HG03457 (cell line): ENCODE results near the gene AWAT1.
"Not testable (repeated sequence)": the region's sequence is repeated elsewhere in the genome, so short reads cannot be mapped to it uniquely, and the experiment has no call there.

Experiments
- ATAC-seq: cut with Tn5 transposase; IDR thresholded peaks from one replicate; pipeline ENCODE4 v1.9.1; 2021; ENCODE audit warnings: moderate number of reproducible peaks; ENCODE audit not compliant: unreplicated experiment

AWAT1 gene

DNA sequence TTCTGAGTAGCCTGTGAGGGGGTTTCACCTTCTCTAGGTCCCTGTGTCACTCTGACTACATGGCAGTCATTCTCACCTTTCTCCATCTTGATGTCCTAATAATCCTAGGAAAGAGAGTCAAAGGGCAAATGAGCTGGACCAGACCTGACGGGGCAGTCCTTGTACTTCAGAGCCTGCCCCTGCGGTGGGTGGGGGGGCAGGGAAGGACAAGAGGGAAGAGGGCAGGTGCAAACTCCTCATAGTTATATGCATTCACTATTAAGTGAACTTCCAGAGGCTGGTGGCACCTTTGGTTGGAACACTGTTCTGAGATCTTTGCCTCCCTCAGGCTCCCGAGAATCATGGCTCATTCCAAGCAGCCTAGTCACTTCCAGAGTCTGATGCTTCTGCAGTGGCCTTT lies at the start of gene AWAT1:
AWAT1 (plus strand) TSS at position 301 of the 400 bp plus-strand sequence; CDS start at position 342, 41 bp downstream.
- ATAC-seq: no peak

DNA sequence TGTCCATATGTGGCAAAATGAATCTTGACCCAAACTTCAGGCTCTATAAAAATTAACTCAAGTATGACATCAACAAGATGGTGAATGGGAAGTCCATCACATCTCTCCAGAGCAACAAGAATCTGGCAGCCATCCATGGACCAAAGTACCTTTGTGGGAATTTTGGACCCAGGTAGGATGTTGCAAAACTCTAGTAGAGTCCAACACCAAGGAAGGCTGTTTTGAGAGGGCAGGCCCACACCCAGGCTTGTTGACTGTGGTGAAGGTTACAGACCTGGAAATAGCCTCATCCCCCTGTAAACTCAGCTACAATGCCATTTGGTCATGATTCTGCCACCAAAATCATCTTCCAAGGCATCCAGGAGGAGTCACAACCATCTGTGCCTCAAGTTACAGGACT lies 44.2 kb upstream of the AWAT1 start:
- no peak for ATAC-seq

DNA sequence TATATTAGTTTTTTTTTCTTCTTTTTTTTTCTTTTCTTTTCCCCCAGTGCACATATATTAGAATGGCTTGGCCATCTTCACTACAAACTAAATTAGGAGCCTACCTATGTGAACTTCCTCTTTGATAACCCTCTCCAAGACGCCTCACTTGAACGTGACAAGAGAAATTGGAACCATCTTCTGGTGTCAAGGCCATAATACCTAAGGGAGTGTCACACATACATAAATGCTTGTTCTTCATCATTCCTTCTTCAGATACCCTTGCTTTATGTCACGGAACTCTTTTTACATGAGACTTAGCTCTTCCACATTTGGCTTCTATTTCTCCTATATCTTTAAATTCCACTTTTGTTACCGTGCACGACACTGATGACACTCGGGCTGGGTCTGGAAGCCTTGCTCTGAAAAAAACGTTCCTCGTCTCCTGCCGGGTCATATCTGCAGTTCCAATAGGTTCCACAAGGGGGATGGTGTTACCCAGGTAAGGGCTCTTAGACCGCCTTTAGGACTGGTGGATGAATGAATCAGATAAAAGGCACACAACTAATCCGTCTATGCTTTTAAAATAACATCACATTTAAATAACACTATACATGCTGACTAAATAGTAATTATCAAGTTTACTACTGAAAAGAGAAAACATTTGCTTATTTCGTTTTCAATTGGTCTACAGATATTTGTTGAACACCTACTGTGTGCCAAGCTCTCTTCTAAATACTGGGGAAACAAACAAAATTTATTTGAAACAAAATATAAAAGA lies 37.3 kb upstream of the AWAT1 start:
- peak; percentile 86 for ATAC-seq

DNA sequence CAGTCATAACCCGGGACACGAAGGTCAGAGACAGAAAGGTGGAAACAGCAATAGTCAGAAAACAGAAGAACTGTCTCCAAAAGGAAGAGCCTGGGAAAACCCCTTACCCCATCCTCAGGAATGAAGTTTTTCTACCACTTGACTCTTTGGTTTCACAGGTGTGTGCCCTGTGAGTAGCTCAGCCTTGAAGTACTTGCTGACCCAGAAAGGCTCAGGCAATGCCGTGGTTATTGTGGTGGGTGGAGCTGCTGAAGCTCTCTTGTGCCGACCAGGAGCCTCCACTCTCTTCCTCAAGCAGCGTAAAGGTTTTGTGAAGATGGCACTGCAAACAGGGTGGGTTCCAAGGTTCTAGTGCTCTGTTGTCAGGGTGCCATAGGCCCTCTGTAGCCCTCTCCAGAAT lies 32.7 kb upstream of the AWAT1 start:
- no peak for ATAC-seq

DNA sequence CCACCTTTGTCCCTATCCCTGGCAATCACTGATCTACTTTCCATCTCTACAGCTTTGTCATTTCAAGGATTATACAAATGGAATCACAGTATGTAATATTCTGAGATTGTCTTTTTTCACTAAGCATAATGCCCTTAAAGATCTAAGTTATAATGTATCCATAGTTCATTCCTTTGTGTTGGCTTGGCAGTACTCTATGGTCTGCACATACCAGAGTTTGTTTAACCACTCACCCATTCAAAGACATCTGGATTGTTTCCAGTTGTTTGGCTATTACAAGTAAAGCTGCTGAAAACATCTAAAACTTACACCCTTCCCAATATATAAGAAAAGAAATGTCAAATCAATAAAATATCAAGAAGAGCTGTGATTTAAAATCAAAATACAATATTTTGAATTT lies 26.0 kb upstream of the AWAT1 start:
- no peak for ATAC-seq

DNA sequence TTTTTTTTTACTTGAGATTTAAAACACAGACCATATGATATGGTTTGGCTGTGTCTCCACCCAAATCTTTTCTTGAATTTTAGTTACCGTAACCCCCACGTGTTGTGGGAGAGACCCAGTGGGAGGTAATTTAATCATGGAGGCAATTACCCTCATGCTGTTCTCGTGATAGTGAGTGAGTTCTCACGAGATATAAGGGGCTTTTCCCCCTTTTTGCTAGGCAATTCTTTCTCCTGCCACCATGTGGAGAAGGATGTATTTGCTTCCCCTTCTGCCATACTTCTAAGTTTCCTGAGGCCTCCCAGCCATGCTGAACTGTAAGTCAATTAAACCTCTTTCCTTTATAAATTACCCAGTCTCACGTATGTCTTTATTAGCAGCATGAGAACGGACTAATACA lies 24.9 kb upstream of the AWAT1 start:
- ATAC-seq: not testable (repeated sequence)

DNA sequence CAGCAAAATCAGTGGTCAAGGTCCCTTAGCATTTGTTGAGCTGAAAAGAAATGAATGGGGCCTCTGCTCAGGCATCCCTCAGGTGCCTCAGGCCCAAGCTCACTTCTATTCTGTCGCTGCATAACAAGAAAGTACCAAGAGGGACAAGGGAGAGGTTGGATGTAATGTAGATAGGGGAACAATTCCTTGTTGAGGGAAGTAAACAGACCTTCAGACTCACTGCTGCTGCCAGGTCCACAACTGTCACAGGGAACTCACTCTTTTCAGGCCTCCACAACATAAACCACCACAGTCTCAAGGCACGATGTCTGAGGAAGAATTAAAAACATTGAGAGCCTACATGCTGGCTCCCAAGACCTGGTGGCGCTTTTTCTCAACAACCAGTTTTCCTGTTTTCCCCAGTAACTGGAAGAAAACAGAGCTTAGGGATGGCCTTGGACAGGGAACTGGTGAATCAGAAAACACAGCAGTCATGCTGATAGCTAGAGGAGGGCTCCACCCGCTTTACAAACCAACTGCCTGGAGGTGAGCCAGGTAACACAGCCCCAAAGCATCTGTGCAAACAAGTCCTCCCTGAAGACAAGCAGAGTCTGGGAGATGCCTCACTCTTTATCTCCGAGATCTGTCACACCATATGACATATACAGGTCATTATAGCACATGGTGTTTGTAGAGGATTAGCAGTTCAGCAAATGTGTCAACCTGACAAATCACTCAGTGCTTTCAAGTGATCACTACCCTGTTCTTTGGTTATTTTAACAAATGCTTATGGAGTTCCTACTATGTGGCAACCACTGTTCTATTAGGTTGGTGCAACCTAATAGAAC lies 14.3 kb upstream of the AWAT1 start:
- ATAC-seq: no peak

DNA sequence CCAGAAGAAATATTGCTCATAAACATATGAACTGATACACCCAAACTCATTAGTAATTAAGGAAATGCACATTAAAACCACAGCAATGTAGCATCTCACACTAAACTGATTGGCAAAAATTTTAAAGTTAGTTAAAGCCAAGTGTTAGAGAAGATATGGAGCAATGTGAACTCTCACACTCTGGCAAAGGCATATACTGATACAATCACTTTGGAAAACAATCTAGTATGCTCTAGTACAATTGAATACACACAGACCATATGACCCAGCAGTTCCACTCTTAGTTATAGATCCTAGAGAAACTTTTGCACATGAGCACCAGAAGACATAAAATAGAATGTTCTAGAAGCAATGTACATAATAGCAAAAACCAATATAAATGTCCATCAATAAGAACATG lies 8.4 kb upstream of the AWAT1 start:
- ATAC-seq: no peak

DNA sequence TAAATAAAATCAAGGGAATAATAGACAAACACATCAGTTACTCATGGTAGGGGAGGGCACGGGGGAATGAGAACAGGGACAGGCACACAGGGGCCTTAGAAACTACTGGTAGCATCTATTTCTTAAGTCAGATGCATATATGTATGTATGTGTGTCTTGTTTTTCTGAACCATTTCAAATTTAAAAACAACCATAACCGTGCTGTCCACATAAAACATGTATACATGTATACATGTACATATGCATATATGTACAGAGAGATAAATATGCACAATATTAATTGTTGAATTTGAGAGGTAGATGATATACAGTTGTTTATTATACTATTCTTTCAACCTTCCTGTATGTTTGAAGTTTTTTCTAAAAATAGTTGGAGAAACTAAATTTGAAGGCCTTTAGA lies 7.8 kb upstream of the AWAT1 start:
- ATAC-seq: no peak

DNA sequence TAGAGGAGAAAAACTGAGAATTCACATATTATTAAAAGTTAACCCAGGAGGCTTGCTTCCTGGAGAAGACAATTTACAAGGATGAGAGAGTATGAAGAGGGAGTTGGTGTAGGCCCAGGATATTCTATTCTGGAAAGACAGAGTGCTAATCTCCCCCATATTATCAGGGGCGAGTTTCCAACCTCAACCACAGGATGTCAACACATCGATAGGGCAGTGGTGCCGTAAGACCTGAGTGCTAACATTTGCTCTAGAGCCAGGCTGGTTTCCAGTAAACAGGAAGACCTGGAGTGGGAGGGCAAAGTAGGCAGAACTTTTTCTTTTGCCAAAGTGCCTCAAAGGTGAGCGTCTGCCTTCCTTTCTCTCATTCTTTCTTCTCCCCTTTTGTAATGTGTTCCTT lies 2.8 kb upstream of the AWAT1 start:
- ATAC-seq: no peak

DNA sequence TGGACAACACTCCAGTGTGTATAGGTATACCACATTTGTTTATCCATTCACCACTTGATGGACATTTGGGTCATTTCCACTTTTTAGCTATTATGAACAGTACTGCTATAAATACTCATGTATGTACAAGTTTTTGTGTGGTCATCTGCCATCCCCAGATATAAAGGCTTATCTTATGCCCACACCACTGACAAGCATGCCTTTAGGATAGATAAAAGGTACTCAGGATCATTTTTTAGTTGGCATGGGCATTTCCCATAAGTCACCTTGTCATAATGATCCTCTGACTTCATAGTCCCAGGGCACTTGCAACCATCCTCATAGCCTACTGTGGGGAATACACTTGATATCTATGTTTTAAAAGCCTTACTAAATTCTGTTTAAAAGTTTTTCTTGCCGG lies 6.3 kb downstream of the AWAT1 start:
- ATAC-seq: no peak

DNA sequence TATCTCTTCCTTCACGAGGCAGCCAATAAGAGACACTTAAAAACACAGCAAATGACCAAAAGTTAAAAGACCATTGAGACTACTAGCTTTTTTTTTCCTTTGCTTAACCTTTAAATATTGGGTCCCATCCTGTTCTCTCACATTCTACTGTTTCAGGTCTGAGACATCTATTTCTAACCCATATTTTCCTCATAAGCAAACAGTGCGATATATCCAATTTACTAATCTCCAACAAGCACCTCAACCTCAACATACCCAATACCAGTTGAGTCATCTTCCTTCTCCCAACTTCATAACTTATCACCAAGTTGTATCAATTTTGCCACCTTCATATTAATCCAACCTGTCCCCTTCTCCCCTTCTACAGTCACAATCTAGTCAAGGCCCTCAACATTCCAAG lies 7.0 kb downstream of the AWAT1 start:
- ATAC-seq: no peak

DNA sequence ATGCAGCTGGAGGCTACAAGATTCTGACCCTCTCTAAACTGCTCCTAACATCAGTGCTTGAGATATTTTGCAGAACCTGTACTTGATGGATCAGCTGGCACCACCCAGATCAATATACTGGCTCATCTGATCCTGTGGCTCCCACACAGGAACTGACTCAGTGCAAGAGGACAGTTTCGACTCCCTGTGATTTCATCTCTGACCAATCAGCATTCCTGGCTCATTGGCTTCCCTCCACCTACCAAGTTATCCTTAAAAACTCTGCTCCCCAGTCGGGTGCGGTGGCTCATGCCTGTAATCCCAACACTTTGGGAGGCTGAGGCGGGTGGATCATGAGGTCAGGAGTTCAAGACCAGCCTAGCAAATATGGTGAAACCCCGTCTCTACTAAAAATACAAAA lies 9.1 kb downstream of the AWAT1 start:
- not testable (repeated sequence) for ATAC-seq

DNA sequence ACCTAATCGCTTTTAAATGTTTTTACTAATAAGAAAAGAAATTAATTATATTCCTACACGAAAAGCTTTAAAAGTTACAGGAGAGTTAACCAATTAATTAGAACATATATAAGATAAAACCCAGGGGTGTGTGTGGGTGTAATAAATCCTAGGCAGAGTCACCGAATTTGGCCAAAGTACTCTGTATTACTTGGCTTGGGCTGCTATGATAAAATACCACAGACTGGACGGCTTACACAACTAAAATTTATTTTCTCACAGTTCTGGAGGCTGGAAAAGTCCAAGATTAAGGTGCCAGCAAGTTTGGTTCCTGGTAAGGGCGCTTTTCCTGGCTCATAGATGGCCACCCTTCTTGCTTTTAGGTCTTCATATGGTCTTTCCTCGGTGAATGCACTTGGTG lies 10.4 kb downstream of the AWAT1 start:
- no peak for ATAC-seq

DNA sequence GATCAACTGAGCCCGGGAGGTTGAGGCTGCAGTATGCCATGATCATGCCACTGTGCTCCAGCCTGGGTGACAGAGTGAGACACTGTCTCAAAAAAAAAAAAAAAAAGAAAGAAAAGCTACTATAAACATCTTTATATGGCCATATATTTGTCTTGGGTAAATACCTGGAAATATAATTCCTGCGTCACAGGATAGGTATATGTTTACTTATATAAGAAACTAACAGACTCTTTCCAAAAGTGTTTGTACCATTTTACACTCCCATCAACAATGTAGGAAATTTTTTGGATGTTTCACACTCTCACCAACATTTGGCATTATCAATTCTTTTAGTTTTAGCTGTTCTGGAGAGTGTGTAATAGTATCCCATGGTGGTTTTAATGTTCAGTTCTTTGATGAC lies 12.8 kb downstream of the AWAT1 start:
- ATAC-seq: no peak

DNA sequence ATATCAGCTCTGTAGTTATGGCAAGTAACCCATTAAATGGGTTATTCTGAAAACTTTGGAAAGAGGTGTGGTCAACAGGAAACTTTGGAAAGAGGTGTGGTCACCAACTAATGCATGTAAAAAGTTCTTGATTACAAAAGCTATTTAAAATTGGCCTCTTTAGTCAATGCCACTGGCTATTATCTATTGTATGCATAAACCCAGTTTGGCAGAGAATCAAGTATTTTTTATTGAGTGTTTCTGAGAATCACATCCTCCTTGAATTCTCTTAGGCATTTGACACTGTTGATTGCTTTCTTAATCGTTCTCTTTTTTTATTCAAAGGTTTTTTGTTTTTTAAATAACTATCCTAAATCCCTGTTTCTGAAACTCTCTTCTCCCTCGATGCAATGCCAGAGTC lies 18.0 kb downstream of the AWAT1 start:
- ATAC-seq: no peak

DNA sequence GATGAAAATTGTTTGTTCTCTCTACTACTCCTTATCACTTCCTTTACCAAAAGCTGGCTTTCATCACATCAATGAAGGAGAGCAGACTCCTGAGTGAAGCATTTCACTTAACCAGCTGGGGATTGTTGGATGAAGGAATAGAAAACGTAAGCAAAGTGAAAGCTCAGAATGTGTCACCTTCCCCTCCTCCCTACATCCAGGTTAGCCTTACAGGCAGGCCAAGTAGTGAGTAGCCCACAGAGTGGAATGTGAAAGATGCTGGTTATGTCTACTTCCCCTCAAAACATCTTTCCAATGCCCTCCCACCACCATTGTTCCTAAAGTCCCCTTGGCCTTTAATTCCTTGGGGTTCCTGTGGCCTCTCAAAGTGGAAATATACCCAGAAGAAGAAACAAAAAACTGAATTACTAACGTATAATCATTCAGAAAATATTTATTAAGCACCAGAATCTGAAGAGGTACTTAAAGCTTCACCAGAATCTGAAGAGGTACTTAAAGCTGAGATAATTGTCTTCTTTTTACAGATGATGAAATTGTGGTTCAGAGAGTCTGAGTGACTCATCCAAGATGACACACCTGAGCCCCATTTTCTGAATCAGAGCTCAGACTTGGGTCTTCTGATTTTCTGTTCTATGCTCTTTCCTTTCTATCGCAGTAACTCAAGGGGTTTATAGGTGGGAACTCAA lies 19.1 kb downstream of the AWAT1 start:
- no peak for ATAC-seq

DNA sequence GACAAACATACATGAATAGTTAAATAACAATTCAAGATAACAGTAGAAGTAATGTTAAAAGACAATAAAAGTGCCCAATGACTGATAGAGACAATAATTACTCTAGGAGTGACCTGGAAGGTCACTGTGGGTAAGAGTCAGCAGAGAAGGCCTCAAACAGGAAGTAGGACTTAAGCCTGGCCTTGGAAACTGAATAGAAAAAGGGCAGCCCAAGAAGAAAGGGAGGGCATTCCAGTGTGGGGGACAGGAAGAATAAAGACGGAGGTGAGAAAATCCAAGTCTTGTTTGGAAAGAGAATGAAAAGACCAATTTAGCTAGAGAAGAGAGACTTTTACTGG lies 19.6 kb downstream of the AWAT1 start:
- ATAC-seq: no peak

DNA sequence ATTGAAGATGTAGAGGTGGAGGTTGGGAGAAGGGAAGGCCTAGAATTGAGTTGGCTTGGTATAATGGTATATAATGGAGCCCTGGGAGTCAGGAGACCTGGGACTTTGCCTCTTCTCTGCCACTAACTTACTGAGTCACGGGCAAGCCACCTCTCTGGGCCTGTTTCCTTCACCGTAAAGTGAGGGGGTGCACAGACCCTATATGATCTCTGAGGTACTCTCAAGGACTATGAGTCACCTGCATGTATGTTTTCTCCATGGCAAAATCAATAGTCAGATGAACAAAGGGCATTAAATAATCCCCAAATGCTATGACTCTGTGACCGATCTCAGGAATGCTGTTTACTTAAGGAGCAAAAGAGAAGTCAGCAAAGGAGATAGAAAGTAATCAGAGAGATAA lies 20.5 kb downstream of the AWAT1 start:
- ATAC-seq: no peak

DNA sequence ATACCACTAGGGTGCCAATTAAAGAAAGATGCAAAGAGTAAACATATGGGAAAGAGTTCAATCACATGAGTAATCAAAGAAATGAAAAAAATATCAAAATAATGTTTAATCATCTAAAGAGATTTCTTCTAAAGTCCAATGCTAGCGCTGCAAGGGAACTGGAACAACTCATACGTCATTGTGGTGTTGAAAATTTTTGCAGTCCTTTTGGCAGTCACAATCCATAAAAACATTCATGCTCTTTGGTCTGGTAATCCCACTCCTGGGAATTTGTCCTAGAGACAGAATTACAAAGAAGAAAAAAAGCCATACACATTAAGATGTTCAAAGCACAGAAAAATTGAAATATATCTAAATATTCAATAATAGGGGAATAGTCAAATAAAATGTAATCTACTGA lies 21.0 kb downstream of the AWAT1 start:
- no peak for ATAC-seq

DNA sequence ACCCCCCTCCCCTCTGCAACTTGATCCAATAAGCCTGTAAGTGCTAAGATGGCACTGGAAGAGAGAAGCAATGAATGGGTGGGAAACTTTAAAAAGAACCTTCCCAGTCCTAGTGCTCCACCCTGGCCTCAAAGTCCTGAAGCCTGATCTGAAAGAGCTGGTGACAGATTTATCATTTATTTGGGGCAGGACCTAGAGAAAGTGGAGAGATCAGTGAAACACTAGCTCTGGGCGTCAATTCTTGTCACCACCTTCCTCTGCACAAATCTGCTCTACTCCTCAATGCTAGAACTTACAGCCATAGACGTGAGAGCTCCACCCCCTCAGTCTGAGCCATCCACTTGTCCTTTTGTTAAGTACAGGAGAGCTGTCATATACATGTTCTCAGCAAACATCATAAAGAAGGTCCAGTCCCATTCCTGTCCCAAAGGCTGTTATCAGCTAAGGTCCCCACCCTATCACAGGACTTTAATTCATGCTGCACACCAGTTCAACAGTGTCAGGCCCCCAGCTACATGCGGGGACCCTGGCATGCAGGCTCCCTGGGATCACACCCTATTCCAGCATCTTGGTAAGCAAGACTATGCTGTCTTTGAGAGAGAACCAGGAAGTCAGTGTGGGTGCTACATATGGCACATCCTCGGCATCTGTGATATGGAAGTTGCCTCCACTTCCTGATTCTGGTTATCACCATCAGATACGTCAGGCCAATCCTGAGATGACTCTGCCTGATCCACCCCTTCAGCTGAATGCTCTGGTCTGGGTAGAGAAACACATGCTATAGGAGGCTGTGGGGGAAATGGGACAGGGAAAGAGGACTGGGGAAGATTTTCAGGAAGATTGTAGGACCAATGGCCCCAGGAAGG lies 23.2 kb downstream of the AWAT1 start:
- ATAC-seq: no peak
